Measurements from ENCODE around the gene USP53.

Gene USP53

DNA sequence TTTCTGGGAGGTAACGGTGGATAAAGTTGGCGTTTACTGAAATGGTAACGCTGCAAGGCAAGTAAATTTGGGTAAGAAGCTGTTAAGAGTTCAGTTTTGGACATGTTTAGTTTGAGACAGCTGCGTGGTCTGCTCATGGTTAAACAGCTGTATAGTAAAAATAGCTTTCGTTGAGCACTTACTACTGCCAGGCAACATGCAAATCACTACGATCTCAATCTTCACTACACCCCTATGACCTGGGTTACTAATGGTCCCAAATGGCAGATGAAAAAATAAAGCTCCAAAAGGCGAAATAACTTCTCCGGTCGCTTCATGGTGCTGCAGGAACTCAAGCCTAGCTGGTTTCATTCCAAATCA is 87.2 kb downstream of the USP53 start:
- Mint-ChIP-seq H3K27me3 (ENCODE audit: low read depth) (peaks cover 8% of the 10 kb centered on the region), H3K4me1 (ENCODE audit: low read depth) (peaks cover 25% of the 10 kb centered on the region)

GRCh38 chr4:119300101-119300978 is 87.8 kb downstream of the USP53 start:
- Mint-ChIP-seq H3K36me3 (ENCODE audit: low read depth) (peaks cover 38% of the 10 kb centered on the region), H3K4me1 (ENCODE audit: low read depth) (peaks cover 25% of the 10 kb centered on the region), H3K4me3 (peak overlapping the region; percentile 96), H3K27me3 (ENCODE audit: low read depth) (peaks cover 11% of the 10 kb centered on the region), H3K9me3 (peaks cover 4% of the 10 kb centered on the region), H3K27ac (peak overlapping the region; percentile 99)
- peak; percentile 96 for DNase-seq (ENCODE audit: low spot score)

More for the DNA sequence above, 87.2 kb downstream of the USP53 start:
- H3K9me3 Mint-ChIP-seq, result peaks cover 4% of the 10 kb centered on the region
- peak overlapping the region; percentile 99 for H3K27ac Mint-ChIP-seq
- H3K36me3 Mint-ChIP-seq (ENCODE audit: low read depth), result peaks cover 38% of the 10 kb centered on the region
- peak overlapping the region; percentile 96 for H3K4me3 Mint-ChIP-seq
- DNase-seq (ENCODE audit: low spot score), result no peak

DNA sequence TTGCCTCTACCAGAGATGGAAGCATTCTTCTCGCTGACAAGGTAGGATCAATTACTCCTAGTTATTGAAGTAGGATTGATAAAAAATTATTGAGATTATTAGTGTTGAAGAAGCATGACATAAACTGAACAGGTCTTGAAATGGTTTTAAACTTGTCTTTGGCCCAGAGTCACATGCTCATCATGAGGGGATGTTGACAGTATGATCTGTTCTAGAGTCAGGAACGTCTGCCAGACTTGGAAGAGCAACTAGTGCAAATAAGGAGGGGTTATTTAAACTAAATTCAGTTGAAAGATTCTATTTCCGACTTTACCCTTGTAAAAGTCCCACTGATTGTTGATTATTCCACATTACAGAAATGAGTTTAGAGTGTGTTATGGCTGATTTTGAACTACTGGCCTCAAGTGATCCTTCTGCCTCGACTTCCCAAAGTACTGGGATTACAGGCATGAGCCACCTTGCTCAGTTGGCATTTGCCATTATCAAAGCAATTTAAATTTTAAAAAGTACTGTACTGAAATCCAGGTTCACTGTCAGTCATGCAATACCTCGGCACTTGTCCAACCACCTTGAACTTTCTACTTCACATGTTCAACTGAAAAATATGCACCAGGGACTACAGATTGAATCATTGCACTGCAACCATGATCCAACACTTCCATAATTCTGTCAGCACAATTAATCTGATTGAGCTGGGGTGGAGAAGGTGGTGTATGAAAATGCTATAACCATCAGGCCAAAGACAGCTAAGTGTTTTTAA is 89.7 kb downstream of the USP53 start:
- Mint-ChIP-seq H3K27me3 (ENCODE audit: low read depth) (peaks cover 11% of the 10 kb centered on the region), H3K27ac (no peak overlapping the region), H3K4me1 (ENCODE audit: low read depth) (peaks cover 27% of the 10 kb centered on the region), H3K36me3 (ENCODE audit: low read depth) (peaks cover 24% of the 10 kb centered on the region), H3K9me3 (no peaks in the 10 kb centered on the region), H3K4me3 (no peak overlapping the region)
- DNase-seq (ENCODE audit: low spot score), result no peak

DNA sequence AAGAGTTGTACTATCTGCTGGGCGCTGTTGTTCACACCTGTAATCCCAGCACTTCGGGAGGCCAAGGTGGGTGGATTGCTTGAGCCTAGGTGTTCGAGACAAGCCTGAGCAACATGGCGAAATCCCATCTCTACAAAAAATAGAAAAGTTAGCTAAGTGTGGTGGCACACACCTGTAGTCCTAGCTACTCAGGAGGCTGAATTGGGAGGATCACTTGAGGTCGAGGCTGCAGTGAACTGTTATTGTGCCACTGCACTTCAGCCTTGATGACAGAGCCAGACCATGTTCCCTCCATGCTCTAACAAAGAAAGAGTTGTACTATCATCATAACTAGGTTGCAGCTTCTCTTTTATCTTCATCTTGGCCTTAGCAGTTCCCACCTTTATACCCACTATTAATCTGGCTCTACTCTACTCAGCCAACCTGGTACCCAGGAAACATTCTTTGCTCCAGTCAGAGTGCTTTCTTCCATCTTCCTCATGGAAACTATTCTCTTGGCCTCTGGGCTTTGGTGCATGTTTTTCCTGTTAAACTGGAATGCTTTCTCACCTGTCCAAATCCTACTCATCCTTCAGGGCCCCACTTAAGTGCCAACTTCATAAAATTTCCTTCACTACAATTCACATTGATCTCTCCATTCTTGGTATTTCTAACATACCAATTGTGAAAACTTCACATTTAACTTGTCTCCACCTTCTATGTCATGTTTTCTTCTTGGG is 91.2 kb downstream of the USP53 start:
- no peaks in the 10 kb centered on the region for H3K9me3 Mint-ChIP-seq
- H3K27me3 Mint-ChIP-seq (ENCODE audit: low read depth), result peaks cover 11% of the 10 kb centered on the region
- H3K4me1 Mint-ChIP-seq (ENCODE audit: low read depth), result peaks cover 19% of the 10 kb centered on the region
- no peak for DNase-seq (ENCODE audit: low spot score)
- no peak overlapping the region for H3K4me3 Mint-ChIP-seq
- H3K27ac Mint-ChIP-seq, result no peak overlapping the region
- peaks cover 16% of the 10 kb centered on the region for H3K36me3 Mint-ChIP-seq (ENCODE audit: low read depth)

DNA sequence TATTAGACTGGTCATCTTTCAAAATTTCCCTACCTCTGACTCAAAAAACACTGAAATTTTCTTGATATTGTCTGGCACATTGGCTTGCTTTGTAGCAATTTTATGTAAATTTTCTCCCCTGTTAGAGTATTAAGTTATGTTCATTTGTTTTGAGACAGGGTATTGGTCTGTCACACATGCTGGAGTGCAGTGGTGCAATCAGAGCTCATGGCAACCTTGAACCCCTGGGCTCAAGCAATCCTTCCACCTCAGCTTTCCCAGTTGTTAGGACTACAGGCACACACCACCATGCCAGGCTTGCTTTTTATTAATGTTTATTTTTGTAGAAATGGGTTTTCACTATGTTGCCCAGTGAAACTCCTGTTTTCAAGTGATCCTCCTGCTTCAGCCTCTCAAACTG is 91.9 kb downstream of the USP53 start:
- Mint-ChIP-seq H3K27me3 (ENCODE audit: low read depth) (peaks cover 11% of the 10 kb centered on the region), H3K4me1 (ENCODE audit: low read depth) (peaks cover 13% of the 10 kb centered on the region), H3K27ac (no peak overlapping the region)

GRCh38 chr4:119307606-119308005 is 95.1 kb downstream of the USP53 start:
- no peak overlapping the region for H3K27ac Mint-ChIP-seq
- peaks cover 2% of the 10 kb centered on the region for H3K36me3 Mint-ChIP-seq (ENCODE audit: low read depth)
- no peaks in the 10 kb centered on the region for H3K9me3 Mint-ChIP-seq
- DNase-seq (ENCODE audit: low spot score), result no peak
- H3K4me1 Mint-ChIP-seq (ENCODE audit: low read depth), result peaks cover 6% of the 10 kb centered on the region
- H3K27me3 Mint-ChIP-seq (ENCODE audit: low read depth), result peaks cover 12% of the 10 kb centered on the region
- H3K4me3 Mint-ChIP-seq, result no peak overlapping the region

More for the DNA sequence above, 91.9 kb downstream of the USP53 start:
- no peaks in the 10 kb centered on the region for H3K9me3 Mint-ChIP-seq
- H3K36me3 Mint-ChIP-seq (ENCODE audit: low read depth), result peaks cover 10% of the 10 kb centered on the region
- no peak overlapping the region for H3K4me3 Mint-ChIP-seq
- no peak for DNase-seq (ENCODE audit: low spot score)

- Mint-ChIP-seq H3K36me3 (ENCODE audit: low read depth) (no peaks in the 10 kb centered on the region), H3K27ac (no peak overlapping the region), H3K4me1 (ENCODE audit: low read depth) (peaks cover 6% of the 10 kb centered on the region), H3K27me3 (ENCODE audit: low read depth) (peaks cover 21% of the 10 kb centered on the region), H3K9me3 (no peaks in the 10 kb centered on the region), H3K4me3 (no peak overlapping the region)
- no peak for DNase-seq (ENCODE audit: low spot score)
Observed at GRCh38 chr4:119310826-119311225, 98.3 kb downstream of the USP53 start.

DNA sequence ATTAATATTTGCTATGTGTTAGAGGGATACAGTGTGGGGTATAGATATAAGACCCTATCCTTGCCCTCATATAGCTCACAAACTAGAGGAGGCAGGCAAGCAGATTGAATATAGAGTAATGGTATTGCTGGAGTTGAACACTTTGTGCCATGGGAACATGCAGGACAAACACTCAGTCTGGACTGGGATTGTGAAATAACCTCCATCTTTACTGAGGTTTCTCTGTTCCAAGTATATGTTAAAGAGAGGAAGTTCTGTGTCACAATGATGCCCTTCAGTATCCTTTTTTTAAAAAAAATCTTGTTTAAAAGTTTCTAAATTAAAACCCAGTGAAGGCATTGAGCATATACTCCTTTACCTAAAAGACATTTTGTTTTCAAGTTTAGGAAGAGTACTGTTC is 100.7 kb downstream of the USP53 start:
- H3K9me3 Mint-ChIP-seq, result no peaks in the 10 kb centered on the region
- peaks cover 29% of the 10 kb centered on the region for H3K27me3 Mint-ChIP-seq (ENCODE audit: low read depth)
- no peaks in the 10 kb centered on the region for H3K4me1 Mint-ChIP-seq (ENCODE audit: low read depth)
- DNase-seq (ENCODE audit: low spot score), result no peak
- H3K36me3 Mint-ChIP-seq (ENCODE audit: low read depth), result no peaks in the 10 kb centered on the region
- H3K4me3 Mint-ChIP-seq, result no peak overlapping the region
- no peak overlapping the region for H3K27ac Mint-ChIP-seq

DNA sequence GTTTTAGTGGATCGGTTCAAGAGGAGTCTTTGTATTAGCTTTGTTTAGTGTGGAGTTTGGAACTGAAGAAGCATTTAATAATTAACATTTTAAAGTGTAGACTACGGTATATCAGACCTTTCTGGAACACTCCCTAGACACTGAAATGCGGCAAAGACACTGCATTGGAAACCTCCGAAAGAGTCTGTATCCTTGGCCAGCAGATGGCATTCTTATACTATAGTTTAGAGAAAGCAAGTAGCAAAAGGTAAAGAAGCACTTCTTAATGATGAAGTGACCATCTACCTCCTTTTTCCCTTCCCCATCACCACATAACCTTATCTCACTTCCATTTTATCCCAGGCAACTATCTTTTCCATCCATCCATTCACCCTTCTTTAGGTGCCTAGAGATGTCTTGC is 101.8 kb downstream of the USP53 start:
- Mint-ChIP-seq H3K4me1 (ENCODE audit: low read depth) (no peaks in the 10 kb centered on the region), H3K9me3 (no peaks in the 10 kb centered on the region), H3K27me3 (ENCODE audit: low read depth) (peaks cover 29% of the 10 kb centered on the region), H3K27ac (no peak overlapping the region), H3K4me3 (no peak overlapping the region), H3K36me3 (ENCODE audit: low read depth) (no peaks in the 10 kb centered on the region)
- no peak for DNase-seq (ENCODE audit: low spot score)

- H3K4me1 Mint-ChIP-seq (ENCODE audit: low read depth), result no peaks in the 10 kb centered on the region
- H3K27ac Mint-ChIP-seq, result no peak overlapping the region
- H3K9me3 Mint-ChIP-seq, result no peaks in the 10 kb centered on the region
- no peak overlapping the region for H3K4me3 Mint-ChIP-seq
- DNase-seq (ENCODE audit: low spot score), result no peak
- no peaks in the 10 kb centered on the region for H3K36me3 Mint-ChIP-seq (ENCODE audit: low read depth)
- peaks cover 29% of the 10 kb centered on the region for H3K27me3 Mint-ChIP-seq (ENCODE audit: low read depth)
Observed at GRCh38 chr4:119315036-119315435, 102.5 kb downstream of the USP53 start.

DNA sequence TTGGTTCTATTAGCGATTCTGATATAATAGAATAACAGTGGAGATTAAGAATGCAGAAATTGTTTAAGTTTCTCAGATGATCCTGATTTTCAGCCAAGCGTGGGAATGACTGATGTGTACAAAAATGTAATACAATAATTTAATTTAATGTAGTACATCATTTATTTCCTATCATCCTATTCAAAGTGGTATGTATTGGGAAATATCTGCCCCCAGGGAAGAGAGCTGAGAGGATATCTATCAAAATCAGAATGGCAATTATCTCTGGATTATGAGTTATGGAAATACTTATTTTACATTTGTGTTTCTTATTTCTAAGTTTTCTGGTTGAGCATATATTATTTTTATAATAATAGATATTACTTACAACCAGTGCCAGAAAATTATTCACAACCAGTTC is 105.5 kb downstream of the USP53 start:
- Mint-ChIP-seq H3K36me3 (ENCODE audit: low read depth) (no peaks in the 10 kb centered on the region), H3K4me1 (ENCODE audit: low read depth) (no peaks in the 10 kb centered on the region), H3K27me3 (ENCODE audit: low read depth) (peaks cover 36% of the 10 kb centered on the region), H3K9me3 (no peaks in the 10 kb centered on the region), H3K27ac (no peak overlapping the region), H3K4me3 (no peak overlapping the region)
- no peak for DNase-seq (ENCODE audit: low spot score)

- Mint-ChIP-seq H3K4me3 (no peak within 1 kb of the TSS), H3K36me3 (ENCODE audit: low read depth) (no peaks in the 10 kb centered on the region), H3K4me1 (ENCODE audit: low read depth) (no peaks in the 10 kb centered on the region), H3K27me3 (ENCODE audit: low read depth) (peaks cover 11% of the 10 kb centered on the region), H3K27ac (no peak within 1 kb of the TSS), H3K9me3 (no peaks in the 10 kb centered on the region)
- DNase-seq (ENCODE audit: low spot score), result no peak
Observed at GRCh38 chr4:119321921-119322687, 109.6 kb downstream of the USP53 start, which contains the start of gene FABP2. FABP2 (minus strand) TSS chr4:119322138; CDS start chr4:119322102, 36 bp downstream.

- no peak overlapping the region for H3K27ac Mint-ChIP-seq
- no peak overlapping the region for H3K4me3 Mint-ChIP-seq
- no peaks in the 10 kb centered on the region for H3K9me3 Mint-ChIP-seq
- H3K27me3 Mint-ChIP-seq (ENCODE audit: low read depth), result peaks cover 3% of the 10 kb centered on the region
- H3K4me1 Mint-ChIP-seq (ENCODE audit: low read depth), result no peaks in the 10 kb centered on the region
- no peak for DNase-seq (ENCODE audit: low spot score)
- no peaks in the 10 kb centered on the region for H3K36me3 Mint-ChIP-seq (ENCODE audit: low read depth)
Observed at GRCh38 chr4:119328695-119329094, 116.2 kb downstream of the USP53 start.
